Measurements from ENCODE around the gene CYTIP. TPM values are rescaled to one million over a fixed set of nuclear protein-coding genes. Genes with fewer than 3 reads are reported as not detected.

CYTIP gene
- total and polyA plus RNA-seq, 7 donors, result 2.5 to 36.4 (median 4.3) TPM

DNA sequence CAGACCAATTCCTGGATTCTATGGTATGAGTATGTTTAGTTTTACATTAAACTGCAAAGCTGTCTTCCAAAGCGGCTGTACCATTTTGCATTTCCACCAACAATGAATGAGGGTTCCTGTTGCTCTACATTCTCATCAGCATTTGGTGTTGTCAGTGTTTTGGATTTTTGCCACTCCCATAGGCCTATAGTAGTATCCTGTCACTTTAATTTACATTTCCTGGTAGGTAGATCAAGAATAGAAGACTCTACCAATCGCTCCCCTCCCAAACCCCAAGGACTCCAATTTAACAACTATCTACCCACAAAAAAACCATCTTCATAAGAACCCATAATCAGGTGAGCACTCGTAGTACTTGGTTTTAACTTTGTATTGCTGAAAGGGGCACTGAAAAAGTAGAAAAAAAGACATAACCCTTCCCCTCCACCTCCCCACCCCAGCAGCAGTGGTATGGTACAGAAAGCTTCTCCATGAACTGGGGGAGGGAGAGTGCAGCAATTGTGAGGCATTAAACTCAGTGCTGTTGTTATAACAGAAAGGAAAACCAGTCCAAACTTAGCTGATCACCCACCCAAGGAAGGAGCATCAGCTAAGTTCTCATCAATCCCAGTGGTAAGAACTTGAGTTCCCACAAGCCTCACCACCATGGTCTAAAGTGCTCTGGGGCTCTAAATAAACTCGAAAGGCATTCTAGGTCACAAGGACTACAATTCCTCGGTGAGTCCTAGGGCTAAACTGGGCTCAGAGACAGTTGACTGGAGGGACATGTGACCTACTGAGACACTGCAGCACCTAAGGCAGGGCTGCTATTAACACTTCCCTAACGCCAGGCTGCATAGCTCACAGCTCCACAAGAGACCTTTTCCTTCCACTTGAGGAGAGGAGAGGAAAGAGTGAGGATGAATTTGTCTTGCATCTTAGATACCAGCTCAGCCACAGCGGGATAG, 35.5 kb upstream of the CYTIP start:
- WGBS, 2 donors, result 90 to 93% methylated on average over 7 of the region's 7 CpGs
- Histone ChIP-seq H3K4me1 (no peaks in the 10 kb centered on the region), H3K9me3 (no peaks in the 10 kb centered on the region), H3K27me3 (peaks cover 0 to 3% (median 0%) of the 10 kb centered on the region in 3 donors), H3K27ac (no peak overlapping the region), H3K36me3 (no peaks in the 10 kb centered on the region), H3K4me3 (no peak overlapping the region)
- DNase-seq, result no peak
- intact Hi-C loops (cut with DNase I), result no loop called here
- TF ChIP-seq POLR2A (IDR thresholded peaks at IDR 0.05), result no peak
- no peak for TF ChIP-seq POLR2AphosphoS5 (IDR thresholded peaks at IDR 0.05)
- TF ChIP-seq CTCF (IDR thresholded peaks at IDR 0.05), result no peak
- TF ChIP-seq EP300 (IDR thresholded peaks at IDR 0.05), result no peak

DNA sequence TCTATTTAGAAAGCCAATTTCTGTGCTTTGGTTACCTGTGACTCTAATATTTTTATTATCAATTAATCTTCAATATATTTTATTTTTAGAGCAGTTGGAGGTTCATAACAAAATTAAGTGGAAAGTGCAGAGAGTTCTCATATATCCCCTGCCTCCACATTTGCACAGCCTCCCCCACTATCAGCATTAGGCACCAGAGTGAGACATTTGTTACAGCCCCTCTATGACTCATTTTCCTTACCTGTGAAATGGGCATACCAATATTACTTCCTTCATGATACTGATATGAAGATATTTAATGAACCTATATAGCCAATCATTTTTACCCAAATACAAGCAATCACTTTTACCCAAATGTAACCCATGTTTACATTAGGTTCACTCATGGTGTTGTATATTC, 34.0 kb upstream of the CYTIP start:
- TF ChIP-seq CTCF (IDR thresholded peaks at IDR 0.05) (no peak), POLR2AphosphoS5 (IDR thresholded peaks at IDR 0.05) (no peak), EP300 (IDR thresholded peaks at IDR 0.05) (no peak), POLR2A (IDR thresholded peaks at IDR 0.05) (no peak)
- H3K9me3 ChIP-seq, result no peaks in the 10 kb centered on the region
- no peak overlapping the region for H3K4me3 ChIP-seq
- no peak overlapping the region for H3K27ac ChIP-seq
- no peaks in the 10 kb centered on the region for H3K27me3 ChIP-seq
- no peak for DNase-seq
- no peaks in the 10 kb centered on the region for H3K4me1 ChIP-seq
- intact Hi-C loops (cut with DNase I), result no loop called here
- no peaks in the 10 kb centered on the region for H3K36me3 ChIP-seq

DNA sequence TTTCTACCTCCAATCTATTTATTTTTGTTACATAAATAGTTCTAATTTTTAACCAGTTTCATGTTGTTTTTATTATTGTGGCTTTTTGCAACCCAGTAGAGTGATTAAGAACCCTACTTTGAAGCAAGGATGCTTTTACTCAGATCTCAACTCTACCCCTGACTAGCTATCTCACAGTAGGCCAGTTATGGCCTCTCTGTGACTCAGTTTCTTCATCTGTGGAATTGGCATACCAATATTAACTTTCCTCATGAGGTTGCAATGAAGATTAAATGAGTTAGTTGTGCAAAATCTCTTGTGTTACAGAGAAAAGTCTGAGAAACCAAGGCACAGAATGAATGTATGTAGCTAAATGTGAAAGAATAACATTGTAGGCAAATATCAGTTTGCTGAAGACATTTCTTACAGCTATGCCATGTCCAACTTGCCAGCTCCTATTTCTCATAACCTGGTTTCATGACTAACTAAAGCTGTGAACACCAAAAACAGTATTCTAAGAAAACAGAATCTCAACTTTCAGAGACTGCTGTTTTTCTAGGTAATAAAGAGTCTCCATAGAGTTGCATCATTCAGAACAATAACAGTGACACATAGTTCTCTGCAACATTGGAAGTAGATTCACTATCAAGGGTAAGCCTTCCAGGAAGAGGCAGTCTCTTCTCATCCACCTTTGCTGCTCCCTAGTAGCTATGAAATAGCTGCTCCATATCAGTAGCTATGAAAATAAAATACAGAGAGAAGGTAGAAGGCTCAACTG, 33.2 kb upstream of the CYTIP start:
- H3K36me3 ChIP-seq, result no peaks in the 10 kb centered on the region
- intact Hi-C loops (cut with DNase I), result no loop called here
- H3K4me1 ChIP-seq, result no peaks in the 10 kb centered on the region
- no peaks in the 10 kb centered on the region for H3K9me3 ChIP-seq
- no peak overlapping the region for H3K27ac ChIP-seq
- H3K4me3 ChIP-seq, result no peak overlapping the region
- H3K27me3 ChIP-seq, result no peaks in the 10 kb centered on the region
- DNase-seq, result no peak
- TF ChIP-seq POLR2A (IDR thresholded peaks at IDR 0.05) (no peak), CTCF (IDR thresholded peaks at IDR 0.05) (no peak), EP300 (IDR thresholded peaks at IDR 0.05) (no peak)

DNA sequence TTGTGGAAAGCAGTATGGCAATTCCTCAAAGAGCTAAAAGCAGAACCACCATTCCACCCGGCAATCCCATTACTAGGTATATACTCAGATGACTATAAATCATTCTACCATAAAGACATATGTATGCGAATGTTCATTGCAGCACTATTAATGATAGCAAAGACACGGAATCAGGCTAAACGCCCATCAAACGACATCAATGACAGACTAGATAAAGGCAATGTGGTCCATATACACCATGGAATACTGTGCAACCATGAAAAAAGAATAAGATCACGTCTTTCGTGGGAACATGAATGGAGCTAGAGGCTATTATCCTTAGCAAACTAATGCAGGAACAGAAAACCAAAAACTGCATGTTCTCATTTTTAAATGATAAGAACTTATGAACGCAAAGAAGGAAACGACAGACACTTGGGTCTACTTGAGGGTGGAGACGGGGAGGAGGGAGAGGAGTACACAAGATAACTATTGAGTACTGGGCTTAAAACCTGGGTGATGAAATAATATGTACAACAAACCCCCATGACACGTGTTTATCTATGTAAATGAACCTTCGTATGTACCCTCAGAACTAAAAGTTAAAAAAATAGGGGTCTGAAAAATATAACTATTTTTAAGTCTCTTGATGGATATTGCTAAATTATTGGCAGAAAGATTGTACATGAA, 32.0 kb upstream of the CYTIP start:
- Histone ChIP-seq H3K9me3 (no peaks in the 10 kb centered on the region), H3K27me3 (no peaks in the 10 kb centered on the region), H3K36me3 (no peaks in the 10 kb centered on the region), H3K4me3 (no peak overlapping the region), H3K27ac (no peak overlapping the region), H3K4me1 (no peaks in the 10 kb centered on the region)
- WGBS, 2 donors, result 96 to 97% methylated on average over 12 of the region's 12 CpGs
- TF ChIP-seq CTCF (IDR thresholded peaks at IDR 0.05), result no peak
- no peak for TF ChIP-seq EP300 (IDR thresholded peaks at IDR 0.05)
- TF ChIP-seq POLR2AphosphoS5 (IDR thresholded peaks at IDR 0.05), result no peak
- no peak for TF ChIP-seq POLR2A (IDR thresholded peaks at IDR 0.05)
- DNase-seq, result no peak
- intact Hi-C loops (cut with DNase I), result no loop called here

Data from sigmoid colon (tissue), 7 donors.